DMS79 (cell line): ENCODE measurements around the gene JPH2.

Experiments
- DNase-seq: peaks from one replicate; lab custom pipeline; 2025; lab: John Stamatoyannopoulos, UW

Gene JPH2

DNA sequence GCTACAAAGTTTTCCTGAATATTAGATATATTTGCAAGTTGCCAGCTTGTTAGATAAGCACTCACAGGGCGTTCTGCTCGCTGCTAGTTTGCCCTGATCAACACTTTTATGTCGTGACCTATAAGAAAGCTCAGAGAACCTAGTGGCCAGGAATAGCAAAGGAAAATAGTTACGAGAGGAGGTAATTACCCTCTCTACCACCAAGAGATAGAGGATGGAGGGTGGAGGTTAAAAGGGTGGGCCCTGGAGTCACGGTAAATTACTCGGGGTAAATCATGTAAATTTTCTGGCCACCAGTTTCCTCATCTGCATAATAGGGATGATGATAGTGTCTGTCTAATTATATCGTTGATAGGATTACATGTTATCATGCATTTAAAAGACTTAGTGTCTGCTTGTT, 87.2 kb downstream of the JPH2 start:
- DNase-seq = no peak

DNA sequence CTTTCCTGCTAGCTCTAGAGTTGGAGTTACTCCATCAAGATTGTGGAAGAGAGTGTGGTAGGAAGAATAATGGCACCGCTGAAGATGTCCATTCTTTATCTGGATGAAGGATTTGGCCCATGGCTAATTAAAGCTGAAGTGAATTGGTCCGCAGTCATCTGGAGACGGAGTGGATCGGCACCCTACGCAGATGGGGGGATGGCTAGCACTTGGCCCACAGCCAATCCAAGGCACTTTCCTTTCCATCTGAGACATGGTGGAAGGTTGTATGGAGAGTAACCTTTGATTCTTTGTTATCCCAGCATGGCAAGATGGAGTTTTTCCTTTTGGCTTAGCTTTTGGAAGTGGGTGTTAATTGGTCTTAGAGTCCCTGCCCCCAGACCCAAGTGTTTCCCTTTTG, 88.3 kb downstream of the JPH2 start:
- no peak for DNase-seq

- DNase-seq = no peak
These were observed 88.7 kb downstream of the JPH2 start for GRCh38 chr20:44098256-44098630.

- DNase-seq = no peak
These were observed 89.3 kb downstream of the JPH2 start for GRCh38 chr20:44097521-44098255.

DNA sequence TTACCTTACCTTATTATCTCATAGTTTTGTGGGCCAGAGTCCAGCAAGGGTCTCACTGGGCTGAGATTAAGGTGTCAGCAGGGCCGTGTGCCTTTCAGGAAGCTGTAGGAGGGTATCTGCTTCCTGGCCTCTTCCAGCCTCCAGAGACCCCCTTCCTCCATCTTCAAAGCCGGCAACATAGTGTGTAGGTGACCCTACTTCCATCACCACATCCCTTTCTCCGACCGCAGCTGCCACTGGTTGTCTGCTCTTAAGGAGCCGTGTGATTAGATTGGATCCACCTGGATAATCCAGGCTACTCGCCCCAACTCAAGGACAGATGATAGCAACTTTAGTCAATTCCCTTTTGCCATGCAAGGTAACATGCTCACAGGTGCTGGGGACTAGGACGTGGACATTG, 91.2 kb downstream of the JPH2 start:
- no peak for DNase-seq

DNA sequence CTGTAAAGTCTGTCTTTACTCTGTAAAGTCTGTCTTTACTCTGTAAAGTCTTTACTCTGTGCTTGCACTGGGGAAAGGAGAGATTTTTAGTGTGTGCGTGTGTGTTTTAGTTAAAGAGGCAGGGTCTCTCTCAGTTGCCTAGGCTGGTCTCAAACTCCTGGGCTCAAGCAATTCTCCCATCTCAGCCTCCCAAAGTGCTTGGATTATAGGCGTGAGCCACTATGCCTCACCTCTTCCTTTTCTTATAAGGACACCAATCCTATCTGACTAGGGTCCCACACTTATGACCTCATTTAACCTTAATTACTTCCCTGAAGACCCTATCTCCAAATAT, 93.8 kb downstream of the JPH2 start:
- no peak for DNase-seq

- DNase-seq = no peak
These were observed 94.3 kb downstream of the JPH2 start for GRCh38 chr20:44092551-44093248.

- no peak for DNase-seq
These were observed 96.0 kb downstream of the JPH2 start for GRCh38 chr20:44091026-44091425.

DNA sequence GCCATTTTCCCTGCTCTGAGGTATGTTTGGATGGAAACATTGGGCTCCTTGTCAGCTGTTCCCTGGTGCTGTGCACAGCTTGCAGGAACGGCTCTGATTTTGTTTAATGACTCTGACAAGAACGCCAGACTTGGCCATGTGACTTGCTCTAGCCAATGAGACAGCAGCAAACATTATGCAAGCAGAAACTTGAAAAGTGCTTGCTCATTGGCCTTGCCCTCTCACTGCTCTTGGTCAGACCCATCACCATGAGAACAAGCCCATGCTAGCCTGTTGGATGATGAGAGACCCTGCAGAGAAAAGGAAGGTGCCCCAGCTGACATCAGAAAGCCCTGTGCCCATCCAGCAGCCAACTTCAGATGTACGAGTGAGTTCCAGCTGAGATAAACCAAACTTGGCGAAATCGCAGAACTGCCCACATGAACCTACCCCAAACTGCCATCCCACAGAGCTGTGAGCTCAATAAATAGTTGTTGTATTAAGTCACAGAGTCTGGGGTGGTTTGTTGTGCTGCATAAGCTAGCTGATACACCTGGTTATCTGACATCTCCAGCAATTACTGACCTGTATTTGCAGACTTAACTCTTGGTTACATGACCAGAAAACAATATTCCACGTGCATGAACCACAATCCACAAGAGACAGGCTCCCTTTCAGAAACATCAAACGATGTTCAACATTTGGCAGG, 96.9 kb downstream of the JPH2 start:
- no peak for DNase-seq

DNA sequence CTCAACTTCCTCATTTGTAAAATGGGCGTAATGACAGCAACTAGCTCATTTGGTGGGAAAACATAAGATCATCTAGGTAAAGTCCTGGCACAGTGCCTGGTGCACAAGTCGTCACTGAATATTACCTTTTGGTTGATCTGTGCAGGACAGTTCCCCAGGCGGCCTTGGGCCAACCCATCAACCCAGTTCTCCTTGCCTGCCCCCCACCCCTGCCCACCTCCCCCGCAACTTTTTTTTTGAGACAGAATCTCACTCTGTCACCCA, 99.2 kb downstream of the JPH2 start:
- no peak for DNase-seq

- no peak for DNase-seq
These were observed 99.7 kb downstream of the JPH2 start for GRCh38 chr20:44087051-44087856.

DNA sequence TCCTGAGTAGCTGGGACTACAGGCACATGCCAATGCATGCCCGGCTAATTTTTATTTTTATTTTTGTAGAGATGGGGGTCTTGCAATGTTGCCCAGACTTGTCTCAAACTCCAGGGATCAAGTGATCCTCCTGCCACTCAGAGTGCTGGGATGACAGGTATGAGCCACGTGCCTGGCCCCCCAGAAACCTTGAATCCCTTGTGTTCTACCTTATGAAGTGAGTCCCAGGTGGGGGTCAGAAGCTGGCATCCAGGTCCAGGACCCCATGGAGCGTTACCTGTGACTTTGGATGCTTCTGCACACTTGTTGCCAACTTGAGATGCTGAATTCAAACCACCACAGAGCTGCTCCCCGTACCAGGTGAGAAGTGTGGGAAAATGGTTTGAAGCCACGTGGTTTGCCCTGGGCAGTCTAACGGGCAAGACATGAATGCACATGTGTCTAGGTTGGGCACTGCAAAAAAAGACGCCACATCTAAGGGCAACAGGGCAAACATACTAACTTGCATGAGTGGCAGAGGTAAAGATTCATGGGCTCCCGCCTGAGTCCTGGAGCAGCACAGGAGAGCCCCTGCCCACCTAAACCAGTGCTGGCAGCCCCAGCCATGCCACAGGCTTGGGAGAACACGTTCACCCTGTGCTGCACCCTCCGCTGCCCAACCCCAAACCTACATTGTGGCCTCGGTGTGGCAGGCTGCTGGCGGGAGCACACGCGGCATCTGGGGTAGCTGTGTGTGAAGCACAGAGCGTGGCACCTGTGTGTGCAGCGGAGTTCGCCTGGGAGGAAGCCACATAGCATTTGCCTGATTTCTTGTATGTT, 101.2 kb downstream of the JPH2 start:
- DNase-seq = no peak

DNA sequence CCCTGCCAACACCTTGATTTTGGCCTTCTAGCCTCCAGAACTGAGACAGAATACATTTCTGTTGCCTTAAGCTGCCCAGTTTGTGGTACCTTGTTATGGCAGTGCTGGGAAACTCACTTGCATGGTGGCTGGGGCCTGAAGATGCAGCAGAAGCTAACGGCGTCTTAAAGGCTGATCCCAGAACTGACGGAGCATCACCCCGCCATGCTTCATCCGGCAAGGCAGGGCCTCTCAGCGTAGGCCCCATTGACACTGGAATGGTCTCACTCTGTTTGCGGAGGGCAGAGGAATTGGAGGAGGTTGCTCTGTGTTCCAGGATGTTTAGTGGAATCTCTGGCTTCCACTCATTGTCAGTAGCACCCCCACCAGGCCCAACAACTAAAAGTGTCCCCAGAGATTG, 102.1 kb downstream of the JPH2 start:
- DNase-seq = no peak

GRCh38 chr20:44084439-44084838, 102.5 kb downstream of the JPH2 start:
- no peak for DNase-seq

DNA sequence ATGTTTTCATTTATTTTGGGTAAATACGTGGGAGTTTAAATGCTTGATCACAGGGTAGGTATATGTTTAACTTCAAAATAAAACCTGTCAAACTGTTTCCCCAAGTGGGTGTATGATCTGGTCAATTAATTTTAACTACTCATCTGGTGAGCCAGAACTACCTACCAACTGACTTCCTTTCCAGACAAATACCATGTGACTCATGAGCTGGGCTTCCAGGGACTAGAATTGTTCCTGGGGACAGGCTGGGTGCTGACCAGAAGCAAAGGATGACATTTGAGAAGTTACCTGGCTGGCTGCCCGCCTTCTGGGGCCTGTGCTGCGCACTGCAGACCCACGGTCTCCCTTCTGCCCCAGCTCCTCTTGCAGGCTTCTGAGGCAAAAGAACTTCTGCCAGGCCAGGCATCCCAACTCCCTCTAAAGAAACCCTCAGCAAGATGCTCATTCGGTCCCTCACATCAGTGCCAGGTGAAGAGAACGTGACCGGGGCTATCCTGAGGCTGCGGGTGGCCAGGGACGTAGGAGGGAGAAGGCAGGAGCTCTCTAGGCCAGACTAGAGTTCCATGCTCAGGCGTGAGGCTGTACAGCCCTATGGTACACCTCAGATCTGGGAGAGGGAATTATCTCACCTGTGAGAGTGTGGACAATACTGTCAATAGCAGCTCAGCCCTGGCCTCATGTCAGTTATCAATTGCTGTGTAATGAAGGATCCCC, 103.6 kb downstream of the JPH2 start:
- no peak for DNase-seq

GRCh38 chr20:44081888-44082287, 105.1 kb downstream of the JPH2 start:
- DNase-seq = no peak

DNA sequence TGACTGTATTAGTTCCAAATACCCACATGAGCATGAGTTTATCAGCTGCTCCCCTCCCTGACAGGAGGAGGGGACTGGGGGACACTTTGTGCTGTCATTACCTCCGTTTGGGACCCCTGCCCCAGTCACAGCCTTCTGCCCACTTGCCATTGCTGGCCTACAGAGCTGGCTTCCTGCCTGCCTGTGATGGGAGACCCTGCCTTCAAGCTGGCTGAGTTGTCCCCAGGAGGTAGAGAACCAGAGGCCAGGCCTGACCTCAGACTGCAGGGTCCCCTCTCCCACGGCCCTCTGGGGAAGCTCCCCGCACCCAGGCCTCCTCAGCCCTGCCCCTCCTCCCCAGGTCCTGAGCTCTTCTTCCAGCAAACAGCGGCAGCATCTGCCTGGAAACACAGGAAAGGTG, 105.5 kb downstream of the JPH2 start:
- no peak for DNase-seq

- no peak for DNase-seq
These were observed 106.2 kb downstream of the JPH2 start for GRCh38 chr20:44080646-44081267.

GRCh38 chr20:44080064-44080463, 106.9 kb downstream of the JPH2 start:
- DNase-seq = no peak

- no peak for DNase-seq
These were observed 107.7 kb downstream of the JPH2 start for GRCh38 chr20:44079291-44079690.

DNA sequence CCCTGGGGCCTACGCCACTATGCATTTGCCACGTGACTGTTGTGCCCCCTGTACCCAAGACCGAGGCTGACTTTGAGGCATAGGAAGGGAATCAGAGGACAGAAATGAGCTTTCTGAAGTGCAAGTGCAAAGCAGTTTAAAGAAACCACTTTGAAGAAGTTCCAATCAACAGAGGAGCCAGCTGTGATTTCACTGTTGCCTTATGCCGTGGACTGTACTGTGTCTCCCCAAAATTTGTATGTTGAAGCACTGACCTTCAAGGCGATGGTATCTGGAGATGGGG, 111.1 kb downstream of the JPH2 start:
- DNase-seq = no peak
